ENCODE data around the gene NEMP2. TPM values are rescaled to one million over a fixed set of nuclear protein-coding genes. Genes with fewer than 3 reads are reported as not detected.

NEMP2 gene
- total RNA-seq, 4 donors from 2014 or later = 1.6 to 3.4 (median 2.9) TPM

DNA sequence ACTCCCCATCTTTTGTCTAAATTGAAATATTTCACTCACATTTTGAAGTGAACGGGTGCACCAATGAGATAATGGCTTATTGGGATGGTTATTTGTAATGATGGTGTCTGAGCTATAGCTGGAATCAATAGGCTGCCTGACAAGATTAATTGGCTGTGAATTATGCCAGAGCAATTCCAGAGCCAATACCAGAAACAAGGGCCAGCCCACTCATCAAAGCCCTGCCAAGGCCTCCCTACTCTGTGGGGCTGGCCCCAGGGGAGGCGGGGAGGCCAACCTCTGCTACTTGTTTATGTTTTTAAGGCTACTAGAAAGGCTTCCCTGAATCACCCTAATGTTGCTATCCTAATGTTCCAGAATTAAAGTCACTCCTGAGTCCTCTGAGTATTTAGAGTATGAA lies 29.1 kb upstream of the NEMP2 start:
- no peaks in the 10 kb centered on the region for H3K9me3 ChIP-seq
- H3K4me3 ChIP-seq = no peak overlapping the region
- no peak overlapping the region for H3K27ac ChIP-seq
- DNase-seq (ENCODE audit: low spot score in 2 of 2) = no peak
- WGBS = 95% methylated on average over 2 of the region's 2 CpGs
- no peaks in the 10 kb centered on the region for H3K36me3 ChIP-seq
- H3K4me1 ChIP-seq = no peaks in the 10 kb centered on the region
- H3K27me3 ChIP-seq = no peaks in the 10 kb centered on the region
- TF ChIP-seq CTCF (IDR thresholded peaks at IDR 0.05) (no peak), POLR2A (IDR thresholded peaks at IDR 0.05) (no peak)

DNA sequence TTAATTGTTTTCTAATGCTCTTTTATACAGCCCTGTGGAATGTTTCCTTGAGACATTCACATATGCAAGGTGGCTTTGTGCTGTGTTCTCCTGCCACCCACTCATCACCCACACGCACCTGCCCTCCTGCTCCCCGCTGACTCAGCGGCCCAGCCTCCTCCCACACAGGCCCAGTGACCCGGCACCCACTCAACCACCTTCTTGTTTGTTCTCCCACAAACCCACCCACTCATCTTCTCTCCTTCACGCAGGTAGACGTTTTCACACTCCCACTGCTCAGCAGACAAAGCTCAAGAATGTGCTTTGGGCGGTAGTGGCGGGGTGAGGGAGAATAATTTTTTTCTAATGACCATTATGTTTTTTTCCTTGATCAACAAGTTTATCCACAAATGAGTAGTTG lies 28.6 kb upstream of the NEMP2 start:
- no peak overlapping the region for H3K27ac ChIP-seq
- H3K4me1 ChIP-seq = no peaks in the 10 kb centered on the region
- WGBS = 83% methylated on average over 8 of the region's 8 CpGs
- TF ChIP-seq CTCF (IDR thresholded peaks at IDR 0.05) (no peak), POLR2A (IDR thresholded peaks at IDR 0.05) (no peak), POLR2AphosphoS5 (IDR thresholded peaks at IDR 0.05) (no peak), EP300 (IDR thresholded peaks at IDR 0.05) (no peak)
- H3K27me3 ChIP-seq = no peaks in the 10 kb centered on the region
- no peak for DNase-seq (ENCODE audit: low spot score in 2 of 2)
- H3K9me3 ChIP-seq = no peaks in the 10 kb centered on the region
- no peak overlapping the region for H3K4me3 ChIP-seq
- H3K36me3 ChIP-seq = no peaks in the 10 kb centered on the region

DNA sequence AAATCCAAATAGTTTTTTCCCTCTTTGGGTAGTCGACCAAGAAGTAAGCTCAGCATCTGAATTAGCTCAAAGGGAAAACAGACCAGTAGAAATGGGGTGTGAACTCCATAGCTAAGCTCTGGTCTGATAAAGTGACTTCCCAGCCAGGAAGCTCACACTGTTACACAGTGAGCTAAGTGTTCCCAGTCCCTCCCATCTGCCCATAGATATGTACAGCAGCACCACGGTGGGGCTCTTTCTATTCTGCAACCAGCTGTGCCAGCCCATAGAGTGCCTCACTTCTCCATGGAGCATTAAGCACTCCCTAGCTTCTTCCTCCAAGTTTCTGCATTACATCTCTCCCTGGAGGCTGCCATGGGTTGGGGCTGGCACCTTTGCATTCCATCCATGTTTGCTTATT lies 27.6 kb upstream of the NEMP2 start:
- Histone ChIP-seq H3K4me3 (no peak overlapping the region), H3K27ac (no peak overlapping the region), H3K9me3 (no peaks in the 10 kb centered on the region), H3K4me1 (no peaks in the 10 kb centered on the region), H3K36me3 (no peaks in the 10 kb centered on the region), H3K27me3 (no peaks in the 10 kb centered on the region)
- DNase-seq (ENCODE audit: low spot score in 2 of 2) = no peak
- no peak for TF ChIP-seq CTCF (IDR thresholded peaks at IDR 0.05)
- no peak for TF ChIP-seq POLR2AphosphoS5 (IDR thresholded peaks at IDR 0.05)
- TF ChIP-seq POLR2A (IDR thresholded peaks at IDR 0.05) = no peak
- no peak for TF ChIP-seq EP300 (IDR thresholded peaks at IDR 0.05)
- WGBS = 72% methylated on average over 2 of the region's 2 CpGs

- no peaks in the 10 kb centered on the region for H3K36me3 ChIP-seq
- H3K4me3 ChIP-seq = no peak overlapping the region
- WGBS = 77% methylated on average over 3 of the region's 3 CpGs
- H3K9me3 ChIP-seq = no peaks in the 10 kb centered on the region
- H3K27ac ChIP-seq = no peak overlapping the region
- no peaks in the 10 kb centered on the region for H3K4me1 ChIP-seq
- TF ChIP-seq POLR2AphosphoS5 (IDR thresholded peaks at IDR 0.05) = no peak
- no peak for TF ChIP-seq EP300 (IDR thresholded peaks at IDR 0.05)
- no peak for TF ChIP-seq CTCF (IDR thresholded peaks at IDR 0.05)
- no peak for TF ChIP-seq POLR2A (IDR thresholded peaks at IDR 0.05)
- no peak for DNase-seq (ENCODE audit: low spot score in 2 of 2)
- H3K27me3 ChIP-seq = no peaks in the 10 kb centered on the region
These were observed 26.6 kb upstream of the NEMP2 start for GRCh38 chr2:190561094-190561493.

- H3K4me1 ChIP-seq = no peaks in the 10 kb centered on the region
- H3K4me3 ChIP-seq = no peak overlapping the region
- H3K27ac ChIP-seq = no peak overlapping the region
- no peak for DNase-seq (ENCODE audit: low spot score in 2 of 2)
- no peaks in the 10 kb centered on the region for H3K27me3 ChIP-seq
- no peaks in the 10 kb centered on the region for H3K36me3 ChIP-seq
- no peaks in the 10 kb centered on the region for H3K9me3 ChIP-seq
- TF ChIP-seq POLR2AphosphoS5 (IDR thresholded peaks at IDR 0.05) = no peak
- WGBS = 86% methylated on average over 7 of the region's 7 CpGs
These were observed 20.0 kb upstream of the NEMP2 start for GRCh38 chr2:190554357-190555006.

DNA sequence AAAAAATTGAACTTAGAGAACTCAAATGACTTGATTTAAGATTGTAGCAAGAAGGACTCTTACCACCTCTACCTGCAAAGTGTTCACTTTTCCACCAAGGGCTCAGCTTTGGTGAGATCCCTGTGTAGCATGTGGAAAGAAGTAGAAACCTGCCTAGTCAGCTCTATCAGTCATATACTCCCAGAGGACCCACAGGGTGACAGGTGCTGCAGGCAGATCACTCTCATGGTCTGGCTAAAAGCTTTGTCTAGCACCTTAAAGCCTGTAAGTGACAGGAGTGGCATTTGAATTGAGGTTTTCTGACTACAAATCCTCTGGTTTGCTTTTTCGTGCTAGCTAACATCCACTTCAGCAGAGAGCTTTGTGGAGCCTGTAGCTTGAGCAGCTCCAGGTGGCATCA lies 18.7 kb upstream of the NEMP2 start:
- DNase-seq (ENCODE audit: low spot score in 2 of 2) = no peak
- TF ChIP-seq CTCF (IDR thresholded peaks at IDR 0.05) (no peak), POLR2A (IDR thresholded peaks at IDR 0.05) (no peak), POLR2AphosphoS5 (IDR thresholded peaks at IDR 0.05) (no peak), EP300 (IDR thresholded peaks at IDR 0.05) (no peak)
- H3K9me3 ChIP-seq = no peaks in the 10 kb centered on the region
- no peak overlapping the region for H3K4me3 ChIP-seq
- no peak overlapping the region for H3K27ac ChIP-seq
- H3K4me1 ChIP-seq = no peaks in the 10 kb centered on the region
- H3K36me3 ChIP-seq = no peaks in the 10 kb centered on the region
- no peaks in the 10 kb centered on the region for H3K27me3 ChIP-seq
- 93% methylated on average over 1 of the region's 1 CpG for WGBS

All from suprapubic skin (tissue), 4 donors.